Measurements from ENCODE around the gene ENTPD7.
"Not testable (repeated sequence)": the region's sequence is repeated elsewhere in the genome, so short reads cannot be mapped to it uniquely, and the experiment has no call there.

The ENTPD7 gene

GRCh38 chr10:99695761-99696160, 36.5 kb downstream of the ENTPD7 start:
- Mint-ChIP-seq H3K36me3 (peaks cover 12% of the 10 kb centered on the region), H3K27me3 (no peaks in the 10 kb centered on the region), H3K9me3 (ENCODE audit: low read depth) (no peaks in the 10 kb centered on the region), H3K27ac (no peak overlapping the region), H3K4me1 (ENCODE audit: low read depth) (no peaks in the 10 kb centered on the region), H3K4me3 (no peak overlapping the region)

DNA sequence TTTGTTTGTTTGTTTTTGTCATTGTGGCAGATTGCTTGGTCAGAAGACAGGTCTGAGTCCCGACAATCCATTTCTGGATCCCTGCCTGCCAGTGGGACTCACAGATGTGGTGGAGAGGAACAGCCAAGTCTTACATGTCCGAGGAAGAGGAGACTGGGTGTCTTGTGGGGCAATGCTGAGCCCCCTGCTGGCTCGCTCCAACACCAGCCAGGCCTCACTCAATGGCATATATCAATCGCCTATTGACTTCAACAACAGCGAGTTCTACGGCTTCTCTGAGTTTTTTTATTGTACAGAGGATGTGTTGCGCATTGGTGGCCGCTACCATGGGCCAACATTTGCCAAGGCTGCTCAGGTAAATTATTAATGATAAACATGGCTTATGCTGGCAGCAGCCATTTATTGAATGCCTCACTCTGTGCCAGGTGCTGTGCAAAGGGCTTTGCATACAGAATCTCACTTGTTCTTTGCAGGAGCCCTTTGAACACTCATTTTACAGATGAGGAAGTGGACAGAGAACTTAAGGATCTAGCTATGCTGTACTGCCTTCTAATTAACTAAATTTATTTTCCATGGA, 39.3 kb downstream of the ENTPD7 start:
- Mint-ChIP-seq H3K27ac (no peak overlapping the region), H3K36me3 (peaks cover 12% of the 10 kb centered on the region), H3K4me3 (no peak overlapping the region), H3K9me3 (ENCODE audit: low read depth) (no peaks in the 10 kb centered on the region), H3K4me1 (ENCODE audit: low read depth) (no peaks in the 10 kb centered on the region), H3K27me3 (no peaks in the 10 kb centered on the region)

- H3K9me3 Mint-ChIP-seq (ENCODE audit: low read depth): no peaks in the 10 kb centered on the region
- H3K4me1 Mint-ChIP-seq (ENCODE audit: low read depth): no peaks in the 10 kb centered on the region
- H3K27me3 Mint-ChIP-seq: no peaks in the 10 kb centered on the region
- H3K27ac Mint-ChIP-seq: no peak overlapping the region
- H3K4me3 Mint-ChIP-seq: no peak overlapping the region
- H3K36me3 Mint-ChIP-seq: peaks cover 10% of the 10 kb centered on the region
These were observed 41.3 kb downstream of the ENTPD7 start for GRCh38 chr10:99700649-99701048.

GRCh38 chr10:99708428-99709012, 49.2 kb downstream of the ENTPD7 start:
- Mint-ChIP-seq H3K36me3 (peaks cover 4% of the 10 kb centered on the region), H3K27ac (no peak overlapping the region), H3K4me1 (ENCODE audit: low read depth) (peaks cover 3% of the 10 kb centered on the region), H3K9me3 (ENCODE audit: low read depth) (no peaks in the 10 kb centered on the region), H3K4me3 (no peak overlapping the region), H3K27me3 (no peaks in the 10 kb centered on the region)

DNA sequence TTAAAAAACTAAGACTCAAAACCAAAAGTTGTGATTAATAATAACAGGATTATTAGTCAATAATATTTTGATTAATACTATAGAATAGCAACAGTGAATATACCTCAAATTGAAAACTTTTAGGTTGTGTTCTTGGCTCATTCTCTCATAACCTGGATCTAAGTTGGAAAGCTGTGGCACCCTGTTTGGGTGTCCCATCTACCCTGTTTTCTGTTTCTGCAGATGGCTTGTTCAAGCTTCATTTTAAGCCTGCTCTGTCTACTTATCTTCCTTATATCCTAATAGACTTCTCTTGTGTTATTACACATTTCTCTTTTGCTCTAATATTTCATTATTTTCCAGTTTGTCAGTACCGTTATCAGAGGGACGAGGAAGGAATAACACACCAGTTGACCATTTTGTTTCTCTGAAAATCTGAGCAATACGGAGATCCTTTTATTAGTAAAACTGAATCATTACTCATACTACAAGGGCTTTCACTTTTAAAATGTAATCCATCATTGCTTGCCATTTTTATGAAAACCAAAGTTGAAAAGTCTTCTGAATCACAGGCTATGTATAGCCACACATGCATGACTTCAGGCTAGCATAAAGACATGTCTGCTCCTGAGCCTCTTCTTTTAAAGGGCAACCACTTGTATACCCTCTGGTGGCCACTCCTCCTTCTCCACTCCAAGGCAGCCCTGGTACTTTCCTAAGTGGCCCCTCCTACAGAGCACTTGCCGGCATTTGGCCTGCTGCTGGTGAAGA, 50.3 kb downstream of the ENTPD7 start:
- peaks cover 3% of the 10 kb centered on the region for H3K4me1 Mint-ChIP-seq (ENCODE audit: low read depth)
- no peaks in the 10 kb centered on the region for H3K27me3 Mint-ChIP-seq
- peak overlapping the region; percentile 51 for H3K27ac Mint-ChIP-seq
- H3K36me3 Mint-ChIP-seq: peaks cover 4% of the 10 kb centered on the region
- no peak overlapping the region for H3K4me3 Mint-ChIP-seq
- no peaks in the 10 kb centered on the region for H3K9me3 Mint-ChIP-seq (ENCODE audit: low read depth)

GRCh38 chr10:99711129-99711719, 51.9 kb downstream of the ENTPD7 start:
- H3K4me1 Mint-ChIP-seq (ENCODE audit: low read depth): peaks cover 3% of the 10 kb centered on the region
- H3K27me3 Mint-ChIP-seq: no peaks in the 10 kb centered on the region
- no peak overlapping the region for H3K4me3 Mint-ChIP-seq
- no peaks in the 10 kb centered on the region for H3K9me3 Mint-ChIP-seq (ENCODE audit: low read depth)
- peaks cover 4% of the 10 kb centered on the region for H3K36me3 Mint-ChIP-seq
- no peak overlapping the region for H3K27ac Mint-ChIP-seq

GRCh38 chr10:99714446-99714845, 55.1 kb downstream of the ENTPD7 start:
- peaks cover 6% of the 10 kb centered on the region for H3K36me3 Mint-ChIP-seq

GRCh38 chr10:99720387-99720786, 61.1 kb downstream of the ENTPD7 start:
- Mint-ChIP-seq H3K27ac (no peak overlapping the region), H3K4me3 (no peak overlapping the region), H3K36me3 (peaks cover 13% of the 10 kb centered on the region), H3K27me3 (no peaks in the 10 kb centered on the region), H3K9me3 (ENCODE audit: low read depth) (no peaks in the 10 kb centered on the region), H3K4me1 (ENCODE audit: low read depth) (peaks cover 3% of the 10 kb centered on the region)

More at GRCh38 chr10:99714446-99714845, 55.1 kb downstream of the ENTPD7 start:
- no peaks in the 10 kb centered on the region for H3K9me3 Mint-ChIP-seq (ENCODE audit: low read depth)
- H3K27ac Mint-ChIP-seq: no peak overlapping the region
- no peaks in the 10 kb centered on the region for H3K27me3 Mint-ChIP-seq
- H3K4me3 Mint-ChIP-seq: no peak overlapping the region
- H3K4me1 Mint-ChIP-seq (ENCODE audit: low read depth): peaks cover 3% of the 10 kb centered on the region

- Mint-ChIP-seq H3K4me3 (peak overlapping the region; percentile 5), H3K9me3 (ENCODE audit: low read depth) (no peaks in the 10 kb centered on the region), H3K27me3 (no peaks in the 10 kb centered on the region), H3K27ac (no peak overlapping the region), H3K4me1 (ENCODE audit: low read depth) (peaks cover 34% of the 10 kb centered on the region), H3K36me3 (peaks cover 11% of the 10 kb centered on the region)
These were observed 70.7 kb downstream of the ENTPD7 start for GRCh38 chr10:99730026-99730425.

DNA sequence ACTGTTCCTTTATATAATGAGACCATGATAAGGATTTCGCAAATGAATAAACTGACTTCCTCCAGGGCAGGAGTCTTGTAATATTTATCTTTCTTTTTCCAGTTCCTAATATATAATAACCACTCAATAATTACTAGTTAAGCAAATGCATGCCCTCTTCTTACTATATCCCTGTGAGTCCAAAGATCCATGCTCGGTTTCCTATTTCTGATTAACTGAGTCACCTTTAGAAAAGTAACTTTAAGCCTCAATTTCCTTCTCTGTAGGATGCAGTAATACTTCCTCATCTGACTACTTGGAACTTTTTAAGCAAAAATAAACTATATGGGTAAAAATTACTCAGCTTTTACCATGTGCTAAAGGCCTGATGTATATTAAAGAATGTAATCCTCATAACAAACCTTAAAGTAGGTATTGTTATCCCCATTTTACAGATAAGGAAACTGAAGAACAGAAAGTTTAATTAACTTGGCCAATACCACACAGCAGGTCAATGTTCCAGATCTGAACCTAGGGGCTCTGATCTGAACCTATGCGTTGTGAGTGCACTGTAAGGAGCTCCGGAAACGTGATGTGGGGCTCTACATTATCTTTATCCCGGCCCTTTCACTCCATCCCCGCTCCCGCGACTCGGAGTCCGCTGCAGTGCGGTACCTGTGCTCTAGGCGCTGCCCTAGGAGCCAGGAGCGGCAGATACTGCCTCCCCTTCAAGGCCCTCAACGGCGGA, 72.2 kb downstream of the ENTPD7 start:
- peaks cover 6% of the 10 kb centered on the region for H3K36me3 Mint-ChIP-seq

GRCh38 chr10:99732033-99732842, 72.9 kb downstream of the ENTPD7 start, which contains the start of the genes COX15 and CUTC:
TSS of gene COX15 (minus strand) at chr10:99732127. CDS start at chr10:99732049, 78 bp downstream.
TSS of gene CUTC (plus strand) at chr10:99732234. CDS start at chr10:99732349, 115 bp downstream.
- H3K4me3 Mint-ChIP-seq: peak within 1 kb of the TSS; percentile 99
- peaks cover 44% of the 10 kb centered on the region for H3K4me1 Mint-ChIP-seq (ENCODE audit: low read depth)
- H3K9me3 Mint-ChIP-seq (ENCODE audit: low read depth): no peaks in the 10 kb centered on the region
- H3K27me3 Mint-ChIP-seq: no peaks in the 10 kb centered on the region
- peak within 1 kb of the TSS; percentile 99 for H3K27ac Mint-ChIP-seq
- peaks cover 7% of the 10 kb centered on the region for H3K36me3 Mint-ChIP-seq

More for the DNA sequence above, 72.2 kb downstream of the ENTPD7 start:
- H3K27ac Mint-ChIP-seq: peak overlapping the region; percentile 99
- H3K9me3 Mint-ChIP-seq (ENCODE audit: low read depth): no peaks in the 10 kb centered on the region
- peak overlapping the region; percentile 99 for H3K4me3 Mint-ChIP-seq
- peaks cover 43% of the 10 kb centered on the region for H3K4me1 Mint-ChIP-seq (ENCODE audit: low read depth)
- H3K27me3 Mint-ChIP-seq: no peaks in the 10 kb centered on the region

DNA sequence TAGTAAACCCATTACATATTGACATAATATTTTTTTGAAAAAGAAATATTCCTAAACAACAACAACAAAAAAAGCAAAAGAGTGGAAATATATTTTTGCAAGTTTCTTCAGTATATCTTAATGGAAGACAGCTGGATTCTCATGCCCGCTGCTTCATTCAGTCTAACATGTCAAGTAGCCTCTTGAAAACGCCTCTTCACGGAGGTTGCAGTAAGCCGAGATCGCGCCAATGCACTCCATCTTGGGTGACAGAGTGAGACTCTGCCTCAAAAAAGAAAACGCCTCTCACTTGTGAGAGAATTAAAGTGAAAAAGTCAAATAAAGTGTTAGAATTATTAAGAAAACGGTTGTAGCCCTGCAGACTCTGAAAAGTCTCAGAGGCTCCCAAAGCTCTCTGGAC, 74.1 kb downstream of the ENTPD7 start:
- H3K4me3 Mint-ChIP-seq: peak overlapping the region; percentile 99
- H3K9me3 Mint-ChIP-seq (ENCODE audit: low read depth): no peaks in the 10 kb centered on the region
- H3K4me1 Mint-ChIP-seq (ENCODE audit: low read depth): peaks cover 50% of the 10 kb centered on the region
- no peaks in the 10 kb centered on the region for H3K27me3 Mint-ChIP-seq
- H3K27ac Mint-ChIP-seq: peak overlapping the region; percentile 54
- H3K36me3 Mint-ChIP-seq: peaks cover 11% of the 10 kb centered on the region

DNA sequence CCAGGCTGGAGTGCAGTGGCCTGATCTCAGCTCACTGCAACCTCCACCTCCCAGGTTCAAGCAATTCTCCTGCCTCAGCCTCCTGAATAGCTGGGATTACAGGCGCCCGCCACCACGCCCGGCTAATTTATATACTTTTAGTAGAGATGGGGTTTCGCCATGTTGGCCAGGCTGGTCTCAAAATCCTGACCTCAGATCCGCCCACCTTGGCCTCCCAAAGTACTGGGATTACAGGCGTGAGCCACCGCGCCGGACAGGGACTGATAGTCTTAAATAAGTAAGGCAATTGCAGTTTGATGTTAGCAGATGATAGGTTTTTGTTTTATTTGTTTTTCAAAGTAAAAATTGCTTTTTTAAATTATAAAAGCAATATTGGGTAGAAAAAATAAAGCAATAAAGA, 74.8 kb downstream of the ENTPD7 start:
- H3K27ac Mint-ChIP-seq; H3K4me3 Mint-ChIP-seq; H3K9me3 Mint-ChIP-seq (ENCODE audit: low read depth); H3K27me3 Mint-ChIP-seq: not testable (repeated sequence)
- Mint-ChIP-seq H3K36me3 (peaks cover 14% of the 10 kb centered on the region), H3K4me1 (ENCODE audit: low read depth) (peaks cover 52% of the 10 kb centered on the region)

GRCh38 chr10:99740260-99740659, 81.0 kb downstream of the ENTPD7 start:
- Mint-ChIP-seq H3K4me3 (no peak overlapping the region), H3K9me3 (ENCODE audit: low read depth) (peaks cover 22% of the 10 kb centered on the region), H3K36me3 (peaks cover 47% of the 10 kb centered on the region), H3K4me1 (ENCODE audit: low read depth) (peaks cover 31% of the 10 kb centered on the region), H3K27ac (no peak overlapping the region), H3K27me3 (no peaks in the 10 kb centered on the region)

All from activated naive CD8-positive, alpha-beta T cell (primary cell).